Transverse colon (tissue), 4 donors: ENCODE measurements around the gene BPTF. TPM values are rescaled to one million over a fixed set of nuclear protein-coding genes. Genes with fewer than 3 reads are reported as not detected.

Source experiments
- DNase-seq: peaks from one replicate; pipeline ENCODE4 v3.0.0-alpha.2; 2019
- H3K27ac ChIP-seq, 4 donors: fragments of 200-600 bp; sonication (generic); 2 replicates each; pipeline ENCODE4 v1.5.1; 2016 to 2018; ENCODE audit warnings: inconsistent platforms in 4 of 4
- H3K27me3 ChIP-seq: fragments of 200-600 bp; sonication (generic); 2 replicates; pipeline ENCODE4 v1.5.1; 2017; ENCODE audit warnings: inconsistent platforms
- H3K36me3 ChIP-seq, 4 donors: fragments of 200-600 bp; sonication (generic); 2 replicates each; pipeline ENCODE4 v1.5.1; 2017 to 2019; ENCODE audit warnings: inconsistent platforms in 4 of 4
- H3K4me1 ChIP-seq, 4 donors: fragments of 200-600 bp; sonication (generic); 2 replicates each; pipeline ENCODE4 v1.5.1; 2017 to 2020; ENCODE audit warnings: inconsistent platforms in 4 of 4
- H3K4me3 ChIP-seq, 4 donors: fragments of 200-600 bp; sonication (generic); 1 replicate in 1 of 4; 2 replicates in 3 of 4; pipeline versions ENCODE4 v1.5.1 to v1.6.1; 2017 to 2019; ENCODE audit warnings: inconsistent platforms in 4 of 4
- H3K9me3 ChIP-seq, 2 donors: fragments of 200-600 bp; sonication (generic); 2 replicates each; pipeline ENCODE4 v1.5.1; 2017 to 2019; ENCODE audit warnings: inconsistent platforms in 2 of 2
- EP300 ChIP-seq: sonication (generic); formaldehyde crosslinking; IDR thresholded peaks from one replicate; pipeline ENCODE4 v1.6.1; 2017; ENCODE audit warnings: antibody characterized with exemption, low read depth
- POLR2A ChIP-seq: fragments of 450-650 bp; IDR thresholded peaks from one replicate; pipeline ENCODE4 v1.6.1; 2016; ENCODE audit warnings: antibody characterized with exemption, mild to moderate bottlenecking, moderate library complexity
- POLR2AphosphoS5 ChIP-seq, 3 donors: sonication (generic); formaldehyde crosslinking; IDR thresholded peaks; one replicate each; pipeline ENCODE4 v1.6.1; 2016; ENCODE audit warnings: antibody characterized with exemption in 3 of 3
- WGBS, 2 donors: methylation state at CpG; one replicate each; pipeline ENCODE4 v1.1.5; 2018; ENCODE audit warnings: low coverage in 1 of 2; 5-methylcytosine and 5-hydroxymethylcytosine counted together
- in situ Hi-C, 4 donors: fragments of 200-750 bp; cut with MboI; loops; one replicate each; pipeline versions ENCODE4 v1.15.0 to v1.15.1; 2017; ENCODE audit warnings: low sequenced_read_pairs in 3 of 4, low pct_ligation_motif_present in 1 of 4, low pct_unique_long_range_greater_than_20kb in 1 of 4
- intact Hi-C: fragments of 100-400 bp; cut with DNase I; formaldehyde crosslinking; loops from one replicate; pipeline ENCODE4 v1.15.1; 2023; ENCODE audit warnings: low total_unique reads
- total RNA-seq, 4 donors: library from RNA; depleted of rRNA; stranded (reverse); fragments of >200 nt; gene quantifications; one replicate each; pipeline ENCODE4 v1.1.0, GENCODE V29; 2016
- TF ChIP-seq, protein P1 (sequence below), 5 experiments: fragments of 200-600 bp in 3 of 5; fragments of 450-650 bp in 2 of 5; sonication (generic) in 3 of 5; IDR thresholded peaks; 1 replicate in 2 of 5; 2 replicates in 3 of 5; pipeline ENCODE4 v1.5.1; 2016 to 2017; ENCODE audit warnings: antibody characterized with exemption in 5 of 5, inconsistent platforms in 3 of 5, mild to moderate bottlenecking in 2 of 5, moderate library complexity in 1 of 5

Gene BPTF
- total RNA-seq, 4 donors from 2014 or later, result 70.3 to 158 (median 86.7) TPM

DNA sequence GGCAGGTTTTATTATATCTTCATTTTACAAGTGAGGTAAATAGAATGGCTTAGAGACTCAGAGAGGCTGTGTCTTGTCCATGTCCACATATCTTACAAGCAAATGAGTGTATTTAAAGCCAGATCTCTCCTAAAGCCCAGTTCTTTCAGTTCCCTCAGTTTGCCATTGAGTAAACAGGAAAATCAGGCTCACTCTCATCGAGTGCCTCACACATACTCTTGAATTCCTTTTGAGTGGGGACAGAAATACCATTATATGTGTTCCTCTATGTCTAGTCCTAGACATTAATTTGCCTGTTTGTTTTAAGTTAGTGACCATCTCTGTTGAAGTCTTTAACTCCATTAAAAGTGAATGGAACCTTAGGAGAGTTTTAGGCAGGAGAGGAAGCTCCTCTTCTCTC is 40.1 kb downstream of the BPTF start:
- Histone ChIP-seq H3K27me3 (no peaks in the 10 kb centered on the region), H3K9me3 (no peaks in the 10 kb centered on the region), H3K4me3 (no peak overlapping the region), H3K27ac (no peak overlapping the region), H3K36me3 (no peaks in the 10 kb centered on the region), H3K4me1 (peaks cover 0 to 3% (median 0%) of the 10 kb centered on the region in 4 donors)
- intact Hi-C loops (no loop called here), in situ Hi-C loops (no loop called here)
- DNase-seq, result no peak
- 29% methylated on average over 1 of the region's 1 CpG; no CpG with 5 or more reads in 1 of the 2 donors for WGBS, 2 donors
- TF ChIP-seq POLR2A, result no peak
- no peak for TF ChIP-seq EP300
- TF ChIP-seq POLR2AphosphoS5 (IDR thresholded peaks at IDR 0.05), result no peak
- TF ChIP-seq, protein P1, sequence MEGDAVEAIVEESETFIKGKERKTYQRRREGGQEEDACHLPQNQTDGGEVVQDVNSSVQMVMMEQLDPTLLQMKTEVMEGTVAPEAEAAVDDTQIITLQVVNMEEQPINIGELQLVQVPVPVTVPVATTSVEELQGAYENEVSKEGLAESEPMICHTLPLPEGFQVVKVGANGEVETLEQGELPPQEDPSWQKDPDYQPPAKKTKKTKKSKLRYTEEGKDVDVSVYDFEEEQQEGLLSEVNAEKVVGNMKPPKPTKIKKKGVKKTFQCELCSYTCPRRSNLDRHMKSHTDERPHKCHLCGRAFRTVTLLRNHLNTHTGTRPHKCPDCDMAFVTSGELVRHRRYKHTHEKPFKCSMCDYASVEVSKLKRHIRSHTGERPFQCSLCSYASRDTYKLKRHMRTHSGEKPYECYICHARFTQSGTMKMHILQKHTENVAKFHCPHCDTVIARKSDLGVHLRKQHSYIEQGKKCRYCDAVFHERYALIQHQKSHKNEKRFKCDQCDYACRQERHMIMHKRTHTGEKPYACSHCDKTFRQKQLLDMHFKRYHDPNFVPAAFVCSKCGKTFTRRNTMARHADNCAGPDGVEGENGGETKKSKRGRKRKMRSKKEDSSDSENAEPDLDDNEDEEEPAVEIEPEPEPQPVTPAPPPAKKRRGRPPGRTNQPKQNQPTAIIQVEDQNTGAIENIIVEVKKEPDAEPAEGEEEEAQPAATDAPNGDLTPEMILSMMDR (IDR thresholded peaks at IDR 0.05), result no peak

DNA sequence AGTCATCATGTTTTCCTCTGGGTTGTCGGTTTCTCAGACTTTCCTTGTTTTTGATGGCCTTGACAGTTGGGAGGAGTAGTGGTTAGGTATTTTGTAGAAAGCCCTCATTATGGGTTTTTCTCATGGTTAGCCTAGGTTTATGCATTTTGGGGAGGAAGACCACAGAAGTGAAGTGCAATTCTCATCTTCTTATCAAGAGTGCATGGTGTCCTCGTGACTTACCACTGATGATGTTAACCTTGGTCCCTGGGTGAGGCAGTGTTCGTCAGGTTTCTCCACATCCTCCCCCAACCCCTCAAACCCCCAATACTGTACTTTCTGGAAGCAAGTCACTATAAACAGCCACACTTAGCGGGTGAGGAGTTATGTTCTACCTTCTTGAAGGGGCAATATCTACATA is 42.3 kb downstream of the BPTF start:
- no peaks in the 10 kb centered on the region for H3K36me3 ChIP-seq
- no peak for DNase-seq
- H3K27me3 ChIP-seq, result no peaks in the 10 kb centered on the region
- 88 to 91% methylated on average over 4 of the region's 4 CpGs for WGBS, 2 donors
- no peaks in the 10 kb centered on the region for H3K9me3 ChIP-seq
- TF ChIP-seq, protein P1 (IDR thresholded peaks at IDR 0.05), result no peak
- no peak for TF ChIP-seq EP300
- TF ChIP-seq POLR2A, result no peak
- no peak for TF ChIP-seq POLR2AphosphoS5 (IDR thresholded peaks at IDR 0.05)
- H3K4me3 ChIP-seq, result no peak overlapping the region
- intact Hi-C loops, result no loop called here
- no peak overlapping the region for H3K27ac ChIP-seq
- H3K4me1 ChIP-seq, result peaks cover 0 to 3% (median 0%) of the 10 kb centered on the region in 4 donors
- in situ Hi-C loops, result no loop called here

DNA sequence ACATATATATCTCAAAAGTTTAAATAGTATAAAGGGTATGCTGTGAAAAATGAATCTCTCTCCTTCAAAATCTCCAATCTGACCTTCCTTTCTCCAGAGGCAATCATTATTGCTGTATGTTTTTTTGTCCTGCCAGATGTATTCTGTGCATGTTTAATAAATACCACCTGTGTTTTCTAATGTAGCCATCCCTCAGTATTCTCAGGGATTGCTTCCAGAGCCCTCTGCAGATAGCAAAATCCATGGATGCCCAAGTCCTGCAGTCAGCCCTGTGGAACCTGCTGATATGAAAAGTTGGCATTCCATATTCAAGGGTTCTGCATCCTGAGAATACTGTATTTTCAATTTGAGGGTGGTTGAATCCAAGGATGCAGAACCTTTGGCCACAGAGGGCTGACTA is 42.9 kb downstream of the BPTF start:
- no peaks in the 10 kb centered on the region for H3K9me3 ChIP-seq
- H3K27me3 ChIP-seq, result no peaks in the 10 kb centered on the region
- no peak overlapping the region for H3K27ac ChIP-seq
- H3K4me1 ChIP-seq, result peaks cover 0 to 3% (median 0%) of the 10 kb centered on the region in 4 donors
- in situ Hi-C loops (no loop called here), intact Hi-C loops (no loop called here)
- no peaks in the 10 kb centered on the region for H3K36me3 ChIP-seq
- H3K4me3 ChIP-seq, result no peak overlapping the region
- TF ChIP-seq, protein P1 (IDR thresholded peaks at IDR 0.05), result no peak
- TF ChIP-seq EP300, result no peak
- no peak for DNase-seq

- Histone ChIP-seq H3K27me3 (no peaks in the 10 kb centered on the region), H3K36me3 (peaks cover 0 to 17% (median 8%) of the 10 kb centered on the region in 4 donors), H3K4me1 (no peaks in the 10 kb centered on the region), H3K9me3 (no peaks in the 10 kb centered on the region), H3K4me3 (no peak overlapping the region), H3K27ac (no peak overlapping the region)
- in situ Hi-C loops (no loop called here), intact Hi-C loops (no loop called here)
- WGBS, 2 donors, result 90 to 94% methylated on average over 3 to 5 of the region's 5 CpGs
- TF ChIP-seq EP300 (no peak), POLR2AphosphoS5 (IDR thresholded peaks at IDR 0.05) (no peak)
- TF ChIP-seq, protein P1 (IDR thresholded peaks at IDR 0.05), result no peak
- no peak for DNase-seq
These were observed 54.4 kb downstream of the BPTF start for GRCh38 chr17:67879662-67880061.
